UCSD-AML1 (cell line): Measurements from ENCODE around the gene ADAM8.

Experiments used
- DNase-seq: peaks from one replicate; lab custom pipeline; 2025; ENCODE audit not compliant: unreplicated experiment; lab: John Stamatoyannopoulos, UW

Gene ADAM8

DNA sequence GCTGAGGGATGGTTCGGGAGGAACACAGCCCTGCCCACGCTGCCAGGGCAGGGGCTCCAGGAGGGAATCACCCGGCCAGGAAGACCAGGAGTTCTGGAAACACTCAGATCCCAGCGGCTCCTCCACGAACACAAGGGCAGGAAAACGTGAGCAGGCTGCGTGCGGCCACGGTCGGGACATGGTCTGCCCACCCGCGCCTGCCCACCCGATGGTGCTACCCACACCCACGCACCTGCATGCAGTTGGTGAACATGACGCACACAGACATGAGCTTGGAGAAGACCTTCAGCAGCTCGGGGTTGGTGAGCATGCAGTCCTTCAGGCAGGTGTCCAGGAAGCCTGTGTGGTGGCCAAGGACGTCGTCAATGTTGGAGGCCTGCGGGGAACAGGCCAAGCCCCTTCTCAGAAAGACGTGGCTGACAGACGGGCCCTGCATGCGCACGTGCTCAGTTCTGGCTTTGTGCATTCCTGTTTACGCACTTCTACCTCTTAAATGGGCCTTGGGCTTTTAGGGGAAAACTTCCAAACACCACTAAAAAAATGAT lies 6.2 kb upstream of the ADAM8 start:
- no peak for DNase-seq

DNA sequence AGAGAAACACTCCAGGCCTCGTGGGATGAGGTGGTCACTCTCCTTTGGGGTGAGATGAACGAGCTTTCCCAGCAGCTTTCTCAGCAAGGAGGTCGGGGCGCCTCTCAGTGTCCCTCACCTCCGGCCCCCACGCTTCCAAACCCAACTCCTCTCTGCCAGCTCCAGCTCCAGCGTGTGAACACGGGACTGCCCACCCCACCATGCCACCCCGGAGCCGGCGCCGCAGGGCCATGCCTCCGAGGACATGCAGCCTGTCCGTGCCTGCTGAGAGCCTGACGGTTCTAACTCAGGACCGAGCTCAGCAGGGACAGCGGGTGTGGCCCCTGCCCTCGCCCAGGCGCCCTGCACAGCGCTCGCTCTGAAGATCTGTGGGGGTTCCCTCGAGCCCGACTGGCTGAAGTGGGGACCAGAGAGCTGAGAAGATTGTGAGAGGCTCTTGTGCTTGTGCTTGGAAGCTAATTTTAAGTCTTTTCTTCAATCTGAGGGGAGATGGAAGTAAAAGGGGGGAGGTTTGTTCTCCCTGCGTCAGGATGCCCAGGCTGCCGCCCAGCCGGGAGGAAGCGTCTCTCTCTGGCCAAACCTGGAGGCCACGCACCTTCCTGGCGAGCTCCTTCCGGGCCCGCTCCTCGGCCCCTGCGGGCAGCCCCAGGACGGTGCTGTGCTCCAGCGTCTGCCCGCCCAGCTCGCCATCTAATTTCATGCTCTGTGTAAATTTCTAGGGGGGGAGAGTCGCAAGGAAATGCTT lies 5.1 kb upstream of the ADAM8 start:
- no peak for DNase-seq

DNA sequence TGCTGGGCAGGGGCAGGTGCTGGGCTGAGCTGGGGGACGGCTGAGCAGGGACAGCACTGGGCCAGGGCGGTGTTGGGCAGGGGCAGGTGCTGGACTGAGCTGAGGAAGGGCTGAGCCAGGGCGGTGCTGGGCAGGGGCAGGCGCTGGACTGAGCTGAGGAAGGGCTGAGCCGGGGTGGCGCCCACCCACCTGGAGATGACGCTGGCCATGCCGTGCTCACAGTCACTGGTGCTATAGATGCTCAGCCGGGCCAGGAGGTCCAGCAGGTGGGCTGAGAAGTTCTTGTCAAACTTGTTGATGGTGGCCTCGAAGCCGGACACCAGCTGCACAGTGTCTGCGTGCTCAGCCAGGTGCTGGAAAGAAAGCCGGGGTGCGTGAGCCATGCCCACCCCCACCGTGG lies 4.4 kb upstream of the ADAM8 start:
- no peak for DNase-seq

DNA sequence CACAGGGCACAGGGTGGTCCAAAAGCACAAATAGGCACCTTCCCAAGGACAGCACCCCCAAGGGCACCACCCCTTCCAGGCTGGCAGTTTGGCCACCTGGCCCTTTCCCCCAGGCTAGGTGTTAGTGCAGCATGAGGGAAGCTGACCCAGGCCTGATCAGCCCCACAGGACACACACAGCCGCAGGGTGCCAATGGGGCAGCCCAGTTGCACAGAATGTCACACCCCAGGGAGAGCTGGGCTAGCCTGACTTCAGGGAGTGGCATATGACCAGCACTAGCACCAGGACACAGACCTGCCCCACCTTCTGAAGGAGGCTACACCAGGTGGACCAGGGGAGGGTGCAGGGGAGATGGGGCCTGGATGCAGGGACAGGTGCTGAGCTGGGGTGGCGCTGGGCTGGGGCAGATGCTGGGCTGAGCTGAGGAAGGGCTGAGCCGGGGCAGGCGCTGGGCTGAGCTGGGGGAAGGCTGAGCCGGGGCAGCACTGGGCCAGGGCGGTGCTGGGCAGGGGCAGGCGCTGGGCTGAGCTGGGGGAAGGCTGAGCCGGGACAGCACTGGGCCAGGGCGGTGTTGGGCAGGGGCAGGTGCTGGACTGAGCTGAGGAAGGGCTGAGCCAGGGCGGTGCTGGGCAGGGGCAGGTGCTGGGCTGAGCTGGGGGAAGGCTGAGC lies 3.9 kb upstream of the ADAM8 start:
- DNase-seq: no peak

DNA sequence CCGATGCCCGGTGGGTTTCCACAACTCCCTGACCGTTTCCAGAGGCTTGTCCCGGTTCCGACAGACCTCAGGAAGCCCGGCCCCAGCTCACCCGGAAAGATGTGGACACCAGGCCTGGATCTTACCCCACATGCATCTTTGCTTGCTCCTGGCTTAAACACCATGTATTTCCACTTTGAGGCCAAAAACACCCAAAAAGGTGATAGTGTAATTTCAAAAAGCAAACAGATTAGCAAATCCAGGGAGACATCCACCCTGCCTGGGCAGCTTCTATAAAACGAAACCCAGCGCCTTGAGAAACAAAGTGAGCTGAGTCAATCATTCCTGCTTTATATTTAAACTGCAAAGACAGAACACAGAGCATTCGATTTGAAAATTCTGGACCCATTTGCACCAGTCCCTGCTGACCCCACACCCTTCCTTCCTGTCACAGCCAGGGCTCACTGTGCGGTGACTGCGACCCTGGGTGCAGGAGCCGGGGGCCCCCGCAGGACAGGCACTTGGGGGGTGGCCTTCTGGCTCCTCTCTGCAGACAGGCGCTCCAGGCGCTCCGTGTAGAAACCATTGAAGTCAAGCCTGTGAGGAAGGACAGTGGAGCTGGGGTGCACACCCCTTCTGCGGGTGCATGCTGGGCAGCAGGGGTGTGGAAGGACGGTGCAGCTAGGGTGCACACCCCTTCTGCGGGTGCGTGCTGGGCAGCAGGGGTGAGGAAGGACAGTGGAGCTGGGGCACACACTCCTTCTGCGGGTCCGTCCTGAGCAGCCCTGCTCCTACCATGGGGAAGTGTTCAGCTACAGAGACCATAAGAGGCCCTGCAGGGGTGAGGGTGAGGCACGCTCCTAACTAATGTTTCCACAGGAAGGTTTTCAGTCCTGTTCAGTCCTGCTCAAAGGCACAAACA lies 2.9 kb upstream of the ADAM8 start:
- no peak for DNase-seq

DNA sequence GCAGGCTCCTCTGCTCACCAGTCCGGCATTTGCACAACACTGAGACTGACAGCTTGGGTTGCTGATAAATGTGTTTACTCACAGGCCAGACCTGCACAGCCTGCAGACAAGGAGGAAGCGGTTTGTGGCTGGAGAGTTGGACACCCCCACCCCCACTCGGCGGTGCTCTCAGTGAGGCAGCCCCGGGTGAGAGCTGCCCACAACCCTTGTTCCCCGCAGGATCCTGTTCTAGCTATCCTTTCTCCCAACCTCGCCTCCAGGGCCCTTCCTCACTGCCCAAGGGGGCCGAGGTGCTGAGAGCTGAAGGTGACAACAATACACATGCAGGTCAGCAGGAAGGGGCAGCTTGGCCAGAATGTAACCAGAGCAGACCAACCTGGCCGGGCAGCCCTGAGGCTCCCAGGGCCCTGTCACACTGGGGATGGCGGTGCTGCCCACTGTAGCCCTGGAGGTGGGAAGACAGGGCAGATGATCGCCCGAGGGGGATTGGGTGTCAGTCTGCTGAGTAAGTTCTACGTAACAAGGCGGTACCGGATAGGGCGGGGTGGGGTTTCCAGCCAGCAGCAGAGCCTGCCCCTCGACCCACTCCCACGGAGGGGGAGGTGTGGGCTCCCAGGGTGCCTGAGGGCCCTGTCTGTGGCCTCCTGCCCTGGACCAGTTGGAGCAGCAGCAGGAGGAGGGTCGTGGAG lies 2.1 kb upstream of the ADAM8 start:
- peak; percentile 90 for DNase-seq

DNA sequence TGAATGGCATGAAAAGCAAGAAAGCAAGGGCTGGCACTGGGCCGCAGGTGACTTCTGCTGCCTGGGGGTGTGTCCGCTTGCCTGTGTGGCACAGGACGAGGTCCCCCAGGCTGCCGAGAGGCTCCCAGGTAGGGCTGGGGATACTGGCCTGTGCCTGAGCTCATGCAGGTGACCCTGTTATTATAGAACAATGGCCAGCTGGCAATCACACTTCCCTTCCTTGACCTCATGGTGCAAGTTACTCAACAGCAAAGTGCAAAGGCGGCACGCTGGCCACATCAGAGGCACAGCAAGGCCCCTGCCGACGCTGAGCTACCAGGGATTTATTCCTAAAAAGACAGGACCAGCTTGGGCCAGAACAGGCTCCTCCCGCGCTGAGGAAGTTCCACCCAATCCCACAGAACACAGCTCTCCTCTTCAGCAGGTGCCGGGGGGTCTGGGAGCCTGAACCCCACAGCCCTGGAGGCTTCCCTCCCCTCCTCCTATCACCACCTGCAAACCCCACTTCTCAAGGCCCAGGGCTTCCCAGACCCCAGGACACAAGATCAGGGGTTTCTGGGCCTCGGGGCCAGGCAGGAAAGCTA lies 1.4 kb upstream of the ADAM8 start:
- DNase-seq: no peak

DNA sequence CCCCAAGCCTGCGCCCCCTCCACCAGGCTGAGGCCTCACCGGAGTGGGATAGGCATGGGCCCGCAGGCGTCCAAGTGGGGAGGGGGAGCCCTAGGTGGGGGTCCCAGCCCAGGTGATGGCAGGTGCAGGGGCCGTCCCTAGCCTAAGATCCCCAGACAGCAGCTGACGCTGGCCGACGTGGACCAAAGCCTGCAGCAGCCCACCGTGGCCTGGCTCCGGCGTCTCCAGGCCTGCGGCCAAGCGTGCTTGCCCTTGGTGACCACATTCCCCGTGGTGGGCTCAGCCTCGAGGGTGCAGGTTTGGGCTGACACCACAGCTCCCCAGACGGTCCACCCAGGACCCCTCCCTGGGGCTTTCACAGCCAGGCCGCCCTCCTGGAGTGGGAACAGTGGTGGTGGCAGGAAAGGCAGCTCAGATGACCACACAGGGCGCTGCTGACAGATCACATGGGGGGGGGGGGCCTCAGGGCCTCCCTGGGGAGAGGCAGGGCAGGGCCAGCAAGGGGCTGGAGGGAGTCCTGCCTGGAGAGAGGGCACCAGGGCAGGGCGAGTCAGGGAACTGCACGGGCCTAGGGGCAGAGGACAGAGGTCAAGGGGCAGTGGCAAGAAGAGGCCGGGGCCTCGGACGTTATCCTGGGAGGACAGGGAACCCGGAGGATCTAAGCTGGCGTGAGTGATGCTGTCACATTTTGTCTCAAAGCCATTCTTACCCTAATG lies 767 bp upstream of the ADAM8 start:
- no peak for DNase-seq

DNA sequence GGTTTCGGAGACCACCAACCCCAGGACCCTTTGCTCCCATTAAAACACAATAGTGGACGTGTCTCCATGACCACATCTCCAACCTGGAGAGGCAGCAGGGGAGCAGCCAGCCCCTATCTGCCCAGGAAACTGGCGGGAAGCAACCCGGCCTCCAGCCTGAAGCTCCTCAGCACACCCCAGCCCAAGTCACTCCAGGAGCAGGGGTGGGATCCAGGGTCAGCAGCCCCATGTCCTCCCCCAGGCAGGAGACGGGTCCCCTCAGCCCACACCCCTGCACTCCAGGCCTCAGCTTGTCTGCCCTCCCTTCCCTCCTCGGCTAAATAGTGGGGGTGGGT lies 601 bp downstream of the ADAM8 start:
- no peak for DNase-seq

DNA sequence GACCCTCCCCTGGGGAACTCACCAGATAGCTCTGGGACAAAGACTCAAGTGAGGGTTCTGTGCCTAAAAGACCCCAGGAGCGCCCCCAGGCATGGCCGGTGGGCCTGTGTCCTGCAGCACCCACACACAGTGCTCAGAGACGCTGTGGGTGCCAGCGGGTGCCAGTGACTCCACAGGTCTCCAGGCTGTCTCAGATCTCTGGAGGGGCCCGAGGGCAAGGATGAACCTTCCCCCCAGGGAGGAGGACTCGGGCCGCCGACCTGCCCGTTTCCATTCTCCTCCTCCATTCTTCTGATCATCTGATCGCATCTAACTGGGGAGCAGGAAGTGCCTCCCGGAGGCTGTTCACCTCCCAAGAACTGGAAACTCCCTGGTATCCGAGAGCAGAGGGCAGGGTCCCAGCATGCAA lies 980 bp downstream of the ADAM8 start:
- peak; percentile 64 for DNase-seq

DNA sequence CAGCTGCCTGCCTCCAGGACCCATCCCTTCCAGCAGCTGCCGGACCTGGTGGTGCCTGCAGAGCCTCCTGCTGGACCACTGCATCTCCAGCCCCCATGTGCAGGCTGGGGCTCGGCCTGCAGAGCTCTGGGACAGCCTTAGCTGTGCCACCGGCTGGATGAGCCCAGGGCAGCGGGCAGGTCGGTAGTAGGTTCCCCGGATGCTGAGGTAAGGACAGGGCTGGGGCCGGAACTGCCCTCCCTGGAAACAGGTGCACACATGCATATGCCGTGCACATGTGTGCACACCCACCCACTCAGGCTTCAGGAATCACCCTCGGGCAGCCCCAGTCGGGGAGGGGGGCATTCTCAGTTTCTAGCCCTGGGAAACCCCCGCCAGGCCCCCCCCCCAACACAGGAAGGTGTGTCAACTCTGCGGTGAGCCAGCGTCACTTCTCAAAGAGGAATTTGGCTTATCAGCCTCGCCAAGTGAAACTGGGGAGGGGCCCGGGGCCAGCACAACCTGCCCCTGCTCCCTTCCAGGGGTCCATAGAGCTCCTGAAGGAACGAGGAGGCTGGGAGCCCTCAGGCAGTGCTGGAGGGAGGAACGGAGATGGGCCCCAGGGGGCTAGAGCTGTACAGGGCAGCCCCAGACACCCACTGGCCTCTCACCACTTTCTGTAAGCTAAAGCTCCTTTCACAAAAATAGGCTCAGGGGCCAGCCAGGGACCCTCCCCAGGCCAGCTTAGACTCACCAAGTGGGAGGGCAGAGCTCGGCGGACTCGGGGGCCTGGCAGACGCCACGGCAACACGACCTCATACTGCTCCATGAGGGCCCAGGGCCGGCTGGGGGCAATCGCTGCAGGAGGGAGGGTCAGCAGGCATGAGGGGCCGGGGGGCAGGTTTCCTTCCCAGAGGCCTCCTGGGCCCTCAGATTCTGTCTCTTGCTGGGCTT lies 1.7 kb downstream of the ADAM8 start:
- DNase-seq: peak; percentile 75

DNA sequence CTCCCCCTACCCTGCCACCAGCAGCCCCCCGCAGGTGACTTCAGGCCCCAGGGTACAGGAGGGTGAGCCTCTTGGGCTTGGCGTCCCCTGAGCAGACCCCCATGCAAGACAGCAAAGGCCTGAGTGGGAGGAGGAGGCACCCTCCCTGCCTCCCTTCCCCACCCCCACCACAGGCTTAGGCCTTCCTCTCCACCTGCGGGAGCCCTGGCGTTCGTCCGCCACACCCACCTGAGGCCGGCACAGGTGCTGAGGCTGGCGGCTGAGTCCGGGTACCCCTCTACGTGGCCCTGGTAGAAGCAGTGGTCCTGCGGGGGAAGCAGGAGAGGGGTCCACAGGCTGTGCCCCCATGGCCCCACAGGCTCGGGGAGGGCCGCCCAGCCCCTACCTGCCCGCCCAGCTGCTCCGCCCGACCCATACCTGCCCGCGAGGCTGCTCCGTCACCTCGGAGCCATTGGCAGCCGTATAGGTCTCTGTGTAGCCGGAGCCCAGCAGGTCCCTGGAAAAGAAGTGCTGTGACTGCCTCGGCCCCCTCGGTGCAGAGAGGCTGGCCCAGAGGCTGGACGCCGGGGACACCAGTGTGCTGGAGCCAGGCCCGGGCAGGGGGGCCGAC lies 3.0 kb downstream of the ADAM8 start:
- no peak for DNase-seq

DNA sequence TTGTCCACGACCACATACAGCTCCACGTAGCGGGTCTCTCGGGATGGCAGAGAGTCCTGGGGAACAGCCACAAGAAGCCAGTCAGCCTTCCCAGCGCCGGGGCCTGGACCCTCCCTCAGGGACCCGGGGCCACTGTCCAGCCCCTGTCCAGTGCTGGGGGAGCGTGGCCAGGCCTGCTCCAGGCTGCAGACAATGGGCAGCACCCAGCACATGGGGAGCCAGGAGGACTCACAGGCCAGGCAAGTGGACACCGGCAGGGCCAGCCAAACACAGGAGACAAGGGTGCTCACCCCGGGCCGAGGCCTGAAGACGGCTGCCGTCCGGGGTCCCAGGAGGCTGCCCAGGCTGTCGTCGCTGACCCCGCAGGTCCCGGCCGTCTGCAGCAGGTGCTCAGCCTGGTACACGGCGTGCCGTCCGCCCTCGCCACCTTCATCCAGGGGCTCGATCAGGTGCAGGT lies 3.7 kb downstream of the ADAM8 start:
- no peak for DNase-seq

DNA sequence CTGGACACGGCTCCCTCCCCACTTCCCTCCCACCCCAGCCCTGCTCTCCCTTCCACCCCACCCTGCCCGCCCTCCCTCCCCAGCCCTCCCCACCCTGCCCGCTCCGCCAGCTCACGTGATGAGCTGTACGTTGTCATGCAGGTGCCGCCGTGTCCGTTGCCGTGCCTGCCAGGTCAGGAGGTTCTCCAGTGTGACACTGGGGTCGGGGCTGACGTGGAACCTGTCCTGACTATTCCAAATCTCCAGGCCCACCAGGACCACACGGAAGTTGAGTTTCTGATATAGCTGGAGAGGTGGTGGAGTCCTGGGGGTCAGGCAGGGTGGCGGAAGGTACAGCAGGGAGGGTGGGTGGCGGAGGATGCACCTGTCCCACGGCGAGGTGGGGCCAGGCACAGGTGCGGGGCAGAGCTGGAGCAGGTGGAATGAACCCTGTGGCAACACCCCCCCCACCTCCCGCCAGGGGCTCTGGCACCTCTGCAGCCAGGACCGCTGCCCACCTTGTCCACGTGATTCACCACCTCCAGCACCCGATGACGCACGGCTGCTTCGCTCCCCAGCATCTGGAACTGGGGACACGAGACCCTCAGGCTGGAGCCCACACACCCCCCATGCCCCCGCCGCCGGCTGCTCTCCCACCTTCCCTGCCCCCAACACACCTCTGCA lies 4.2 kb downstream of the ADAM8 start:
- DNase-seq: no peak

DNA sequence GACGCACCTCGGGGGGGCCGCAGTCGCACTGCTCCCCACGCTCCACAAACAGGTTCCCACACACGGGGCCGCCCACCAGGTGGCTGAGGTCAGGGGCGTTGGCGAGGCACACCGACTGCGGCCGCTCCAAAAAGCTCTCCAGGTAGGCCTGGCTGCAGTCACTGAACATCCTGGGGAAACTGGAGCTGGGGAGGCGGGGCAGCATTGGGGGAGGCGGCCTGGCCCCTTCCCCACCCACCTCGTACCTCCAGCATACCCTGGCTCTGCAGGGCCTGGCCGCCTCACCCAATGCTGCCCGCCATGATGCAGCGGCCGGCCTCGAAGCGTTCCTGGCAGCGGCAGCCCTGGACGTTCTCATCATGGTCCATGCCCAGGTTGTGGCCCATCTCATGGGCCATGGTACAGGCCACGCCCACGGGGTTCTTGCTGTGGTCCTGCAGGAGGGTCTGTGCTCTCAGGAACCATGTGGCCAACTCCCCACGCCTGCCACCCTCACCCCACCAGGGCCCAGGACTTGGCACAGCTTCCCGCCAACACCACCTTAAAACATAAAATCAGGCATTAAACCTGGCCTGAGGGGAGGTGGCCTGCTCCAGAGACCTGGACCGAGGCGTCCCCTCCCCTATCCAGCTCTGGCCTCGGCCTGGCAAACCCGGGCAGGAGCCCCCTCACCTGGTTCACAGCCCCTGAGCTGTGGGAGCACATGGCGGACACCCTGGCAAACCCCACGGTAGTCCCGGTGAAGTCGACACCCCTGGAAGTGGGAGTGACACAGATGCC lies 5.0 kb downstream of the ADAM8 start:
- no peak for DNase-seq

DNA sequence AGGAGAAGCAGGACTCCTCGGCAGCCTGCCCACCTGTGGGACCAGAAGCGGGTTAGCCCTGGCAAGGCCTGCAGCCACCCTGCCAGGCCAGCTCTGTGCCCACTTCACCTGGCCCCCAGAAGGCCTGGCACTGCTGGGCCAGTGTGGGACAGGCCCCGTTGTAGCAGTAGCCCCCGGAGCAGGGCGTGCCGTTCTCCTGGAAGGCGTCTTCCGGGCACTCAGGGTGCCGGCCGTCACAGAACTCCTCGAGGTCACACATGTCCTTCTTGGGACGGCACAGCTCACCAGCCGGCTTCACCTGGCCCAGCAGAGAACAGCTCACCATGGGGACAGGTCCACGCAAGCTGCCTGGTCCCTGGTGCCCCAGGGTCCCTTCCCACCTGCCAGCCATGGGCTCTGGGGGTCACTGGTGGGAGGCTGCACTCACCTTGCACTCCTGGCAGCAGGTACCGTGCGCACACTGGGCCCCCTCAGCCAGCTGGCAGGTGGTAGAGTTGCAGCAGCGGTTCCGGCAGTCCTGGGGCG lies 5.8 kb downstream of the ADAM8 start:
- no peak for DNase-seq

DNA sequence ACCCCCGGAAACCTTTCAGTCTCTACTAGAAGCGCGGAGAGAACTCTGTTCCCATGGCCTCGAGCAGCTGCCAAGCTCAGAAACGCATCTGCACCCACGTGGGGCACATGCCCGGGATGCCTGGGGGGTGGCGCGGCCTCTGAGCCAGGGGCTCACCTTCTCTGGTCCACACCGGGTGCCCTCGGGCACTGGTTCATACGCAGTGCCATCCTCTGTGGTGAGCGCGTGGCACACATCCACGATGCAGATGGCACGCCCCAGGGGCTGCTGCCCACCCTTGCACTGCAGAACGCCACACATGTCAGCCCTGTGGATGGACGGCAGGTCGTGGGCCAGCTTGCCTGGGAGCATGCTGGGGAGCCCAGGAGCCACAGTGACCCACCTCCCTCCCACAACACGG lies 6.5 kb downstream of the ADAM8 start:
- no peak for DNase-seq
